K562 (cell line): ENCODE measurements around the gene HSPA4. TPM values are rescaled to one million over a fixed set of nuclear protein-coding genes. Genes with fewer than 3 reads are reported as not detected.

Experiments used
- ATAC-seq: fragments of 200-7000 bp; cut with Tn5 transposase; 3 replicates; pipeline ENCODE4 v1.9.1; 2020; ENCODE audit warnings: moderate library complexity
- BruUV-seq: library from RNA; stranded (reverse); fragments of 400-500 nt; replicated peaks from 2 replicates; lab custom pipeline; 2021; lab: Mats Ljungman, UMichigan
- CTCF ChIA-PET: fragments of 300-600 bp; formaldehyde crosslinking; extraction: SDS; loops from one replicate; lab custom pipeline; 2021; ENCODE audit warnings: low intra/inter-chr PET ratio; lab: Yijun Ruan, JAX
- POLR2A ChIA-PET: fragments of 300-600, 350-650 bp; sonication (Branson Sonifier 250); formaldehyde crosslinking; extraction: SDS; loops from one replicate; lab custom pipeline; 2021; ENCODE audit warnings: antibody characterized with exemption, inconsistent platforms; lab: Yijun Ruan, JAX
- DNase-seq, 4 experiments: peaks; one replicate each; pipeline versions ENCODE4 v3.0.0 to v3.0.0-alpha.2; 2011 to 2018; ENCODE audit warnings: low spot score in 3 of 4, mixed read lengths in 3 of 4; ENCODE audit errors: extremely low read depth in 1 of 4
- FAIRE-seq: peaks from 2 replicates; lab custom pipeline; 2011; peaks lifted over from hg19 to GRCh38; lab: Jason Lieb, UNC
- H2AFZ ChIP-seq: 2 replicates; pipeline ENCODE4 v1.6.0; 2011; ENCODE audit warnings: low read depth, low read length, control low read depth, inconsistent platforms
- H3K27ac ChIP-seq: fragments of 200-600 bp; 3 replicates; pipeline ENCODE4 v1.8.0; 2011; ENCODE audit warnings: low read depth, mild to moderate bottlenecking, control low read depth, inconsistent platforms, low read length, moderate library complexity, mixed read lengths; ENCODE audit errors: extremely low read depth
- H3K27me3 ChIP-seq, 2 experiments: fragments of 300-600 bp in 1 of 2; 2 replicates in 1 of 2; 3 replicates in 1 of 2; pipeline versions ENCODE4 v1.6.0 to v1.8.0; 2011; ENCODE audit warnings: inconsistent platforms in 2 of 2, low read length in 2 of 2, mild to moderate bottlenecking in 1 of 2, mixed read lengths in 1 of 2, moderate library complexity in 1 of 2; ENCODE audit not compliant: control insufficient read depth in 2 of 2, insufficient read depth in 2 of 2
- H3K36me3 ChIP-seq: fragments of 300-600 bp; 3 replicates; pipeline ENCODE4 v1.8.0; 2011; ENCODE audit warnings: mild to moderate bottlenecking, low read length, inconsistent platforms; ENCODE audit not compliant: control insufficient read depth, insufficient read depth
- H3K4me1 ChIP-seq, 2 experiments: fragments of 200-600 bp in 1 of 2; replicated peaks in 1 of 2; 2 replicates in 1 of 2; 3 replicates in 1 of 2; pipeline versions ENCODE4 v1.5.1 to v1.8.0; 2011; ENCODE audit warnings: inconsistent platforms in 2 of 2, low read length in 2 of 2, mild to moderate bottlenecking in 1 of 2, mixed read lengths in 1 of 2, moderate library complexity in 1 of 2; ENCODE audit not compliant: control insufficient read depth in 2 of 2, insufficient read depth in 2 of 2
- H3K4me2 ChIP-seq: 2 replicates; pipeline ENCODE4 v1.6.1; 2011; ENCODE audit warnings: low read length, control low read depth, inconsistent platforms, mixed read lengths; ENCODE audit not compliant: insufficient read depth
- H3K4me3 ChIP-seq: fragments of 200-600 bp; sonication (generic), shearing (Covaris generic); 2 replicates; pipeline ENCODE4 v1.5.1; 2016; ENCODE audit warnings: control low read depth, inconsistent platforms
- H3K79me2 ChIP-seq: fragments of 200-600 bp; 3 replicates; pipeline ENCODE4 v1.8.0; 2011; ENCODE audit warnings: low read length, inconsistent platforms; ENCODE audit not compliant: control insufficient read depth, insufficient read depth
- H3K9ac ChIP-seq, 2 experiments: 2 replicates each; pipeline versions ENCODE4 v1.6.0 to v1.6.1; 2011; ENCODE audit warnings: low read depth in 2 of 2, low read length in 2 of 2, control low read depth in 1 of 2, inconsistent platforms in 1 of 2, mild to moderate bottlenecking in 1 of 2, mixed read lengths in 1 of 2; ENCODE audit not compliant: insufficient read depth in 1 of 2
- H3K9me1 ChIP-seq: one replicate; pipeline ENCODE4 v1.6.0; 2011; ENCODE audit warnings: inconsistent platforms, mild to moderate bottlenecking, low read length, moderate library complexity; ENCODE audit not compliant: control insufficient read depth, insufficient read depth
- H3K9me3 ChIP-seq: replicated peaks from 2 replicates; pipeline ENCODE4 v1.5.1; 2011; ENCODE audit warnings: low read depth, low read length, inconsistent platforms; ENCODE audit not compliant: control insufficient read depth, insufficient read depth
- H4K20me1 ChIP-seq: replicated peaks from 2 replicates; pipeline ENCODE4 v1.6.1; 2011; ENCODE audit warnings: low read length, inconsistent platforms, mixed read lengths; ENCODE audit not compliant: control insufficient read depth, insufficient read depth
- CHAMP1 ChIP-seq: fragments of 450-650 bp; IDR thresholded peaks from 2 replicates; pipeline ENCODE4 v1.6.1; 2016; ENCODE audit warnings: mild to moderate bottlenecking
- JUNB ChIP-seq: fragments of 450-650 bp; formaldehyde crosslinking; conservative IDR thresholded peaks from 2 replicates; pipeline ENCODE4 v1.4.0; 2020; ENCODE audit warnings: mild to moderate bottlenecking
- MAFG ChIP-seq: fragments of 450-650 bp; conservative IDR thresholded peaks from 2 replicates; pipeline ENCODE4 v1.6.1; 2016; ENCODE audit warnings: missing genetic modification characterization, missing compliant biosample characterization
- MAX ChIP-seq: sonication (generic); formaldehyde crosslinking; IDR thresholded peaks from 2 replicates; pipeline ENCODE4 v1.9.0; 2022; ENCODE audit warnings: mild to moderate bottlenecking, missing genetic modification reagents
- NFE2 ChIP-seq: IDR thresholded peaks from 2 replicates; pipeline ENCODE4 v1.6.1; 2014; ENCODE audit warnings: antibody characterized with exemption, low read depth
- NR2C1 ChIP-seq, 2 experiments: fragments of 450-650 bp; IDR thresholded peaks; 2 replicates each; pipeline ENCODE4 v1.6.1; 2017; ENCODE audit warnings: mild to moderate bottlenecking in 2 of 2, antibody characterized with exemption in 1 of 2, inconsistent platforms in 1 of 2, missing compliant biosample characterization in 1 of 2, missing genetic modification characterization in 1 of 2
- NR2C2 ChIP-seq, 2 experiments: fragments of 200-800 bp in 1 of 2; sonication (Bioruptor generic) in 1 of 2; sonication (generic) in 1 of 2; formaldehyde crosslinking in 1 of 2; IDR thresholded peaks; 2 replicates each; pipeline versions ENCODE4 v1.6.1 to v1.8.0; 2016 to 2022; ENCODE audit warnings: mild to moderate bottlenecking in 1 of 2, missing compliant biosample characterization in 1 of 2, missing genetic modification characterization in 1 of 2, missing genetic modification reagents in 1 of 2
- PURB ChIP-seq: sonication (generic); formaldehyde crosslinking; IDR thresholded peaks from 2 replicates; pipeline ENCODE4 v1.9.0; 2021; ENCODE audit warnings: low read depth, mild to moderate bottlenecking, missing genetic modification reagents
- RBM17 ChIP-seq: fragments of 200-400 bp; formaldehyde crosslinking; IDR thresholded peaks from 2 replicates; pipeline ENCODE4 v1.6.1; 2017; ENCODE audit warnings: low read depth, mild to moderate bottlenecking, low read length, borderline replicate concordance
- RFX1 ChIP-seq: fragments of 450-650 bp; IDR thresholded peaks from 2 replicates; pipeline ENCODE4 v1.6.1; 2016; ENCODE audit warnings: mild to moderate bottlenecking, moderate library complexity
- SPI1 ChIP-seq: IDR thresholded peaks from 2 replicates; pipeline ENCODE4 v1.6.1; 2011; ENCODE audit warnings: low read depth, low read length, control low read depth, borderline replicate concordance
- TRIM24 ChIP-seq, 2 experiments: fragments of 450-650 bp; IDR thresholded peaks; 2 replicates each; pipeline ENCODE4 v1.6.1; 2016
- ZFP36 ChIP-seq: fragments of 150-350 bp; IDR thresholded peaks from 2 replicates; pipeline ENCODE4 v1.6.1; 2018; ENCODE audit warnings: low read length, low read depth; ENCODE audit not compliant: partially characterized antibody
- ZNF274 ChIP-seq: IDR thresholded peaks from 2 replicates; pipeline ENCODE4 v1.6.1; 2011; ENCODE audit warnings: low read depth, mild to moderate bottlenecking, low read length, moderate library complexity, borderline replicate concordance
- ZNF280B ChIP-seq: fragments of 250-450 bp; sonication (Bioruptor Pico); IDR thresholded peaks from 2 replicates; pipeline ENCODE4 v1.5.1; 2021; ENCODE audit warnings: mild to moderate bottlenecking
- ZNF436 ChIP-seq: fragments of 250-450, 450-650 bp; sonication (Bioruptor Pico); formaldehyde crosslinking; IDR thresholded peaks from 2 replicates; pipeline ENCODE4 v1.7.0; 2020; ENCODE audit warnings: mild to moderate bottlenecking
- ZNF766 ChIP-seq: fragments of 200-800 bp; sonication (Bioruptor generic); conservative IDR thresholded peaks from 2 replicates; pipeline ENCODE4 v1.6.1; 2016; ENCODE audit warnings: missing genetic modification characterization, missing compliant biosample characterization
- WGBS: fragments of 100-300 bp; shearing (Covaris generic); methylation state at CpG from one replicate; pipeline ENCODE4 v1.1.6; 2016; ENCODE audit warnings: low coverage, mixed read lengths; ENCODE audit not compliant: insufficient coverage; ENCODE audit errors: missing lambda C conversion rate; 5-methylcytosine and 5-hydroxymethylcytosine counted together
- in situ Hi-C: fragments of 300-500 bp; cut with MboI; formaldehyde crosslinking; loops from 4 replicates; pipeline ENCODE4 v1.15.0; 2018; ENCODE audit warnings: inconsistent platforms, mixed read lengths
- intact Hi-C: fragments of 100-400 bp; cut with micrococcal nuclease; formaldehyde crosslinking; loops from 2 replicates; pipeline ENCODE4 v1.14.2; 2022
- polyA plus RNA-seq, 8 experiments: library from polyadenylated mRNA; depleted of rRNA in 4 of 8; stranded (reverse) in 5 of 8; unstranded in 3 of 8; fragments of >200 nt; fragmentation: Nextera tagmentation in 2 of 8; fragmentation: Illumina TruSeq in 1 of 8; extraction: Ambion mirVana in 2 of 8; extraction: Trizol in 1 of 8; gene quantifications; 2 replicates each; pipeline versions ENCODE4 v1.2.1 to v1.2.3, GENCODE V29; 2011 to 2014; ENCODE audit warnings: inconsistent platforms in 1 of 8, missing spikeins in 1 of 8
- total RNA-seq, 7 experiments: library from RNA; depleted of rRNA in 6 of 7; stranded (reverse); fragments of >200 nt in 6 of 7; fragmentation: Illumina TruSeq in 2 of 7; extraction: Trizol in 2 of 7; gene quantifications; 2 replicates each; pipeline versions ENCODE4 v1.2.1 to v1.2.3, GENCODE V29; 2011 to 2021; ENCODE audit warnings: low replicate concordance in 1 of 7

The HSPA4 gene
- total and polyA plus RNA-seq, 9 of the 15 experiments (the other 6 are each of a cell fraction or from before 2014, with no cell fraction given) = 90.3 to 286 (median 148) TPM

- ATAC-seq = no peak
- TF ChIP-seq TRIM24 (IDR thresholded peaks at IDR 0.05) = no peak
- no peak for TF ChIP-seq PURB (CRISPR knock-in tag)
- TF ChIP-seq JUNB (CRISPR knock-in tag) = no peak
- TF ChIP-seq RFX1 = no peak
- TF ChIP-seq SPI1 = no peak
- no peak for TF ChIP-seq ZNF436
- TF ChIP-seq NR2C1 (IDR thresholded peaks at IDR 0.05) = no peak
- no peak for TF ChIP-seq NR2C1 (tag; IDR thresholded peaks at IDR 0.05)
- no peak for TF ChIP-seq ZFP36
- TF ChIP-seq MAFG (tag) = no peak
- no peak for TF ChIP-seq CHAMP1
- no peak for TF ChIP-seq ZNF766 (CRISPR knock-in tag)
- TF ChIP-seq NFE2 = no peak
- TF ChIP-seq ZNF280B (CRISPR knock-in tag) = no peak
- no peak for TF ChIP-seq NR2C2 (CRISPR knock-in tag; IDR thresholded peaks at IDR 0.05)
- TF ChIP-seq NR2C2 (tag; IDR thresholded peaks at IDR 0.05) = no peak
- TF ChIP-seq RBM17 = no peak
- no peak for TF ChIP-seq MAX (CRISPR knock-in tag)
- no peak for TF ChIP-seq ZNF274
- WGBS = 15% methylated on average over 1 of the region's 1 CpG
- H4K20me1 ChIP-seq = no peaks in the 10 kb centered on the region
- H3K4me3 ChIP-seq = no peak overlapping the region
- no peak overlapping the region for H2AFZ ChIP-seq
- H3K4me2 ChIP-seq = no peak overlapping the region
- in situ Hi-C loops = no loop called here
- peaks cover 31% of the 10 kb centered on the region; the same call in 2 of the 3 replicates for H3K36me3 ChIP-seq
- H3K9me3 ChIP-seq = no peaks in the 10 kb centered on the region
- H3K9me1 ChIP-seq = no peaks in the 10 kb centered on the region
- CTCF ChIA-PET = no interaction called here
- H3K9ac ChIP-seq = no peak overlapping the region
- POLR2A ChIA-PET = no interaction called here
- FAIRE-seq = no peak
- H3K79me2 ChIP-seq = no peaks in the 10 kb centered on the region
- no peaks in the 10 kb centered on the region for H3K27me3 ChIP-seq
- H3K4me1 ChIP-seq = no peaks in the 10 kb centered on the region
- BruUV-seq = no TSS peak
- DNase-seq = no peak
- intact Hi-C loops = no loop called here
- no peak overlapping the region for H3K27ac ChIP-seq
These were observed 45.2 kb upstream of the HSPA4 start for GRCh38 chr5:133006653-133007052.
